ENCODE data around the gene ATP6V1G3.

The ATP6V1G3 gene

GRCh38 chr1:198575292-198575691 is 34.8 kb upstream of the ATP6V1G3 start:
- TF ChIP-seq ZBTB7A (tag by site-specific recombination; IDR thresholded peaks at IDR 0.05; ENCODE audit: low read depth) (no peak), PRDM4 (tag by site-specific recombination; IDR thresholded peaks at IDR 0.05) (no peak), ZBTB17 (tag by site-specific recombination; IDR thresholded peaks at IDR 0.05) (no peak), ZSCAN16 (tag by site-specific recombination; IDR thresholded peaks at IDR 0.05) (no peak), ZNF518A (tag by site-specific recombination; conservative IDR thresholded peaks at IDR 0.05; ENCODE audit: low read depth) (no peak), ZNF157 (tag by site-specific recombination; IDR thresholded peaks at IDR 0.05) (no peak), PATZ1 (tag by site-specific recombination; IDR thresholded peaks at IDR 0.05) (no peak), ZNF138 (tag by site-specific recombination; IDR thresholded peaks at IDR 0.05; ENCODE audit: borderline replicate concordance) (no peak), ZNF560 (tag by site-specific recombination; IDR thresholded peaks at IDR 0.05; ENCODE audit: borderline replicate concordance) (no peak), ZNF155 (tag by site-specific recombination; IDR thresholded peaks at IDR 0.05) (no peak), ZNF311 (tag by site-specific recombination; IDR thresholded peaks at IDR 0.05; ENCODE audit: borderline replicate concordance) (no peak), ZBTB48 (tag by site-specific recombination; IDR thresholded peaks at IDR 0.05) (no peak), ZNF596 (tag by site-specific recombination; IDR thresholded peaks at IDR 0.05) (no peak), GLI4 (tag by site-specific recombination; IDR thresholded peaks at IDR 0.05) (no peak), ZNF184 (tag by site-specific recombination; IDR thresholded peaks at IDR 0.05) (no peak)
- TF ChIP-seq, protein P1, sequence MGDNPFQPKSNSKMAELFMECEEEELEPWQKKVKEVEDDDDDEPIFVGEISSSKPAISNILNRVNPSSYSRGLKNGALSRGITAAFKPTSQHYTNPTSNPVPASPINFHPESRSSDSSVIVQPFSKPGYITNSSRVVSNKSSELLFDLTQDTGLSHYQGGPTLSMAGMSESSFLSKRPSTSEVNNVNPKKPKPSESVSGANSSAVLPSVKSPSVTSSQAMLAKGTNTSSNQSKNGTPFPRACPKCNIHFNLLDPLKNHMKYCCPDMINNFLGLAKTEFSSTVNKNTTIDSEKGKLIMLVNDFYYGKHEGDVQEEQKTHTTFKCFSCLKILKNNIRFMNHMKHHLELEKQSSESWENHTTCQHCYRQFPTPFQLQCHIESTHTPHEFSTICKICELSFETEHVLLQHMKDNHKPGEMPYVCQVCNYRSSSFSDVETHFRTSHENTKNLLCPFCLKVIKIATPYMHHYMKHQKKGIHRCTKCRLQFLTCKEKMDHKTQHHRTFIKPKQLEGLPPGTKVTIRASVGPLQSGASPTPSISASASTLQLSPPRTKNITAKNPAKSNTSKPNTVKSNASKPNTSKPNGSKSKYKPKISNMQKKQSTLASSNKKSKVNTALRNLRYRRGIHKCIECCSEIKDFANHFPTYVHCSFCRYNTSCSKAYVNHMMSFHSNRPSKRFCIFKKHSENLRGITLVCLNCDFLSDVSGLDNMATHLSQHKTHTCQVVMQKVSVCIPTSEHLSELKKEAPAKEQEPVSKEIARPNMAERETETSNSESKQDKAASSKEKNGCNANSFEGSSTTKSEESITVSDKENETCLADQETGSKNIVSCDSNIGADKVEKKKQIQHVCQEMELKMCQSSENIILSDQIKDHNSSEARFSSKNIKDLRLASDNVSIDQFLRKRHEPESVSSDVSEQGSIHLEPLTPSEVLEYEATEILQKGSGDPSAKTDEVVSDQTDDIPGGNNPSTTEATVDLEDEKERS (tag by site-specific recombination; IDR thresholded peaks at IDR 0.05) = no peak
- Histone ChIP-seq H3K27ac (ENCODE audit: extremely low read depth, low read depth, low read length) (no peak overlapping the region), H3K4me1 (ENCODE audit: control insufficient read depth, insufficient read depth, low read length) (no peaks in the 10 kb centered on the region), H3K36me3 (ENCODE audit: control insufficient read depth in 2 of 2, insufficient read depth in 1 of 2, low read length in 2 of 2) (no peaks in the 10 kb centered on the region), H3K9me3 (ENCODE audit: control insufficient read depth, insufficient read depth, low read depth, low read length) (no peaks in the 10 kb centered on the region), H3K4me3 (ENCODE audit: low read depth, low read length) (no peak overlapping the region)
- POLR2A ChIA-PET = no interaction called here
- CTCF ChIA-PET = no interaction called here

Measured in HEK293 (cell line).